HG03064 (cell line): ENCODE measurements around the gene MYLK4.
A peak's percentile ranks its signal among the peaks of the same experiment; 100 is the strongest.

ENCODE experiments used
- ATAC-seq: cut with Tn5 transposase; IDR thresholded peaks from one replicate; pipeline ENCODE4 v1.9.1; 2021; ENCODE audit warnings: low read depth; ENCODE audit not compliant: unreplicated experiment

The MYLK4 gene

GRCh38 chr6:2667617-2668016, 83.1 kb downstream of the MYLK4 start:
- ATAC-seq = no peak

GRCh38 chr6:2666906-2667575, 83.7 kb downstream of the MYLK4 start:
- no peak for ATAC-seq

DNA sequence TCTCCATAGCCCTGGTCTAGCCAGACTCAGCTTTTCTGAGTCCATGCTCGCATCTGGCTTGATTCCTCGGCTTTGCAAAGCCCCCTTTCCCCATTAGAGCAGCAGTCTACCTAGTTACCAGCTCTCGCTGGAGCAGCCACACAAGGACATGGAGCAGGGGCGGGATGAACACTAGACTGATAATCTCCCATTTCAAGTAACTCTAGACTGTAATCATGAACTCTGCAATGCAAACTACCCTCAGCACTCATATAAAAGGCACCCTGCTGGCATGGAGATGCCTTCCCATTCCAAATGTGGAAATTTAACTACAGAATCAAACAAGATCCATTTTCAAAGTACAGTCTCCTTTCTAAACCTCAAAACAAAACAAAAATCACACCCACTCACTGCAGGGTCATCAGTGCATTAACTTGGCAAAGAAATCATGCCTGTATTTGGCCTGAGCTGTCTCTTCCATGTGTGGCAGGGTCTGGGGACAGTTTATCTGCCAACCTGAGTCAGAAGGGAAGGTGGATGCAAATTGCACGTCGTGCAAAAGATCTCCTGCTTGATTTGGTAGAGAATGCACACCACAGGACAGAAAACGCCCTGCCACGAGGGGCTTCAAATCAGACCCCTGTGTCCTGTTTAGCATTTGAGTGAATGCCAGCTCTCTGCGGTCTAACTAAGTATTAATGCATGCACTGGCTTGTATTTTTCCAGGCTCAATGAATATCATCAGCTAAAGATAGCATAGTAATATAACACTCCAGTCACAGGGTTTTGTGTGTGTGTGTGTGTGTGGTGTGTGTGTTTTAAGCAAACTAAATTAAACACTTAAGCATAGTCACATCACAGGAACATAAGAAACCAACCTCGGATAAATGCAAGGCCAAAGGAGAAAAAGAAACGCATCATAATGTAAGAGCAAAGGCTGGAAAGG, 85.3 kb downstream of the MYLK4 start:
- no peak for ATAC-seq

- ATAC-seq = no peak
These were observed 87.6 kb downstream of the MYLK4 start for GRCh38 chr6:2663123-2663522.

- ATAC-seq = no peak
These were observed 89.1 kb downstream of the MYLK4 start for GRCh38 chr6:2661651-2662050.

- no peak for ATAC-seq
These were observed 90.8 kb downstream of the MYLK4 start for GRCh38 chr6:2659882-2660281.

- ATAC-seq = no peak
These were observed 91.3 kb downstream of the MYLK4 start for GRCh38 chr6:2659381-2659780.

- ATAC-seq = peak; percentile 74
These were observed 91.9 kb downstream of the MYLK4 start for GRCh38 chr6:2658788-2659187.

DNA sequence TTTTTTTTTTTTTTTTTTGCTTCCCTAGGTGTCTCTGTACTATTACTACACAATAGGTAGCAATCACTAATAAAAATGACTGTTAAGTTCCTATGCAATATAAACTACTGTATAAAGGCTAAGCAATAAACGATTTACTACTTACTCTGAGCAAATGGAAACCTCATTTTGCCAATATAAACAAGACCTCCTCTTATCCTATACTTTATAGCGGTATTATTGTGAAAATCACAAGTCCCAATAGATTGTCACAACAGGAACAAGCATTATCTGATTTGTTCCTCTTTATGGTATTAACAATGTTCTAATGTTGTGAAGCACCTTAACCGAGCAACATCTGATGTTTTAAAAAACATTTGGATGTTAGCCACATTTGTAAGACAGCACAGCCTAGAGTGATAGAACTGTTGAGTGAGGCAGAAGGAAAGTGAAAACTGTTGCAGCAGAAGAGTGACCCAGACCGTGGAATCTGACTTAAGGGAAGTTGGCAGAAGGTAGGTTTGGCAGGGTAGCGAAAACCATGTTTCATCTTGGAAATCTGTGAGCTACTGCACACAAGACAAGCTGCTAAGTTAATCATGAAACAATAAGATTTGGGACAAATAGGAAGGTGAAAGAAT, 94.2 kb downstream of the MYLK4 start:
- ATAC-seq = no peak

GRCh38 chr6:2655844-2656433, 94.8 kb downstream of the MYLK4 start:
- no peak for ATAC-seq

GRCh38 chr6:2653369-2654032, 97.2 kb downstream of the MYLK4 start:
- ATAC-seq = no peak

DNA sequence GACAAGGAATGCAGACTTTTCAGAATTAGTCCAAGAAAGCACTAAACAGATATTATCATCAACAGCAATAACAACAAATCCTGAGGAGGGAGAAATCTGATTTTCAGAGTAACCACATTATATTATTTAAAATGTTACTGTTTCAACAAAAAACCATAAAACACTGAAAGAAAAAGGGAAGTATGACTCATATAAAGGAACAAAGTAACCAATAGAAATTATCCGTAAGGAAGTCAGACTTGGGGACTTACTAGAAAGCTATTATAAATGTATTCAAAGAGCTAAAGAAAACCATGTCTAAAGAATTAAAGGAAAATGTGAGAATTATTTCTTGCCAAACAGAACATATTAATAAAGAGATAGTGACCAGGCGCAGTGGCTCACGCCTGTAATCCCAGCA, 98.1 kb downstream of the MYLK4 start:
- ATAC-seq = no peak

DNA sequence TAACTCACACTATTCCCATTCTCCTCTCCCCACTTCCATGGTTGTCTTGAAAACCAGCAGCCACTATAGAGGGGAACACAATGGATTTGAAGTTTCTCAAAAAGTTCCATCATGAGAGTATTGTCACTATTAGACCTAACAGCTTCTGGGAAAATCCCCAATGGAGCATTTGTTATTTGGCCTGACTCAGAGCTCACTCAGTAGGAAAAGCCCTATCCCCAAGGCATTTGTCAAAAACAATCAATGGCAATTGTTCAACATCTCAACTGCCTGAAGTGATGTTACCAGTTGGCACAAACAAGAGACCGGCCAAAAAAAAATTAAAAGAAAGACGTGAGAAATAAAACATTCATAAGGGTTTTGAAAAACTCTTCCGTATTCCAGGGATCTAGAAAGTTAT, 98.8 kb downstream of the MYLK4 start:
- no peak for ATAC-seq

- no peak for ATAC-seq
These were observed 99.2 kb downstream of the MYLK4 start for GRCh38 chr6:2651536-2651935.

DNA sequence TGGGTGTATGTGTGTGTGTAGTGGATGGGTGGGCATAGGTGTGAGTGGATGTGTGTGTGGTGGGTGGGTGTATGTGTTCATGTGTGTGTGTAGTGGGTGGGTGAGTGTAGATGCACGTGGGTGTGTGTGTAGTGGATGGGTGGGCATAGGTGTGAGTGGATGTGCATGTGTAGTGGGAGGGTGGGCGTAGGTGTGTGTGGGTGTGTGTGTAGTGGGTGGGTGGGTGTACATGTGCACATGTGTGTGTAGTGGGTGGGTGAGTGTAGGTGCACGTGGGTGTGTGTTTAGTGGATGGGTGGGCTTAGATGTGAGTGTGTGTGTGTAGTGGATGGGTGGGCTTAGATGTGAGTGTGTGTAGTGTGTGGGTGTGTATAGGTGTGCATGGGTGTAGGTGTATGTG, 104.4 kb downstream of the MYLK4 start:
- no peak for ATAC-seq

GRCh38 chr6:2643935-2644539, 106.7 kb downstream of the MYLK4 start:
- no peak for ATAC-seq

DNA sequence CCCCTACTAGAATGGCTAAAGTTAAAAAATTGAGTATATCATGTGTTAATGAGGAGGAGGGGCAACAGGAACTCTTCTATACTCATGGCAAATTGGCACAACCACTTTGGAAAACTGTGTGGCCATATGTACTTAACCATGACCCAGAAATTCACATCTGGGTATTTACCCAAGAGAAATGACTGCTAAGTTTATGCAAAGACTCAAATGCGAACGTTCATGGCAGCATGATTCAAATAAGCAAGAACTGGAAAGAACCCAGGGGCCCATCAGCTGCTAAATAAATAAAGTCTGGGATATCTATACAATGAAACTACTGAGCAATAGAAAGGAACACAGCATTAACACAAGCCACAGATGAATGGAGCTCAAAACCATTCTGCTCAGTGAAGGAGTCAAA, 107.6 kb downstream of the MYLK4 start:
- no peak for ATAC-seq

DNA sequence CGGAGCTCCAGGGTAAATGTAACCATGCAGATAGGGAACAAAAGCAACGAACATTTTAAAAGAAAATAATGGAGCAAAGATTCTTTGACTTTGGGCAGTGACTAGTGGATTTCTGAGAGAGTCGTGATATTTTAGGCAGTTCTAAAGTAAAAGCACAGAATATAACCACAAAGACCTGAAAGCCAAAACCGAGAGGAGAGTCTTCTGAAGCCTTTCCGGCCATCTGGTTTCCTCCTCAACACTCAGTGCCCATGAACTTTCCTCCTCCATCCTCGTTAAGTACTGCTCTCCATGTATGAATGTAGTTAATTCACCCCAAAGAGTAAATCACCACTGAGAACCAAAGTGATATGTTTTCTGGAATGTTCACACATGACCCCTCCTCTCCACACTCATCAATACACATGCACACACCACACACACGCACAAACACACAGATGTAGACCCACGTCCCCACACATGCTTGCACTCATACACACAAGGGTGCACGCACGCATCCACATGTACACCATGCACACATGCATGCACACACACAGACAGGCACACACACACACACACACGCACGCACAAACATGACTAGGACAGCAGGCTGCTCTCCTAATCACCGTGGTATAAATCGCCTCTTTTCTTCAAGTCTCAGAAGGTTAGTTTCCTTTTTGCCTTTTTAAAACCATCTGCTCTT, 109.5 kb downstream of the MYLK4 start:
- ATAC-seq = peak; percentile 73

GRCh38 chr6:2640551-2640950, 110.2 kb downstream of the MYLK4 start:
- no peak for ATAC-seq

DNA sequence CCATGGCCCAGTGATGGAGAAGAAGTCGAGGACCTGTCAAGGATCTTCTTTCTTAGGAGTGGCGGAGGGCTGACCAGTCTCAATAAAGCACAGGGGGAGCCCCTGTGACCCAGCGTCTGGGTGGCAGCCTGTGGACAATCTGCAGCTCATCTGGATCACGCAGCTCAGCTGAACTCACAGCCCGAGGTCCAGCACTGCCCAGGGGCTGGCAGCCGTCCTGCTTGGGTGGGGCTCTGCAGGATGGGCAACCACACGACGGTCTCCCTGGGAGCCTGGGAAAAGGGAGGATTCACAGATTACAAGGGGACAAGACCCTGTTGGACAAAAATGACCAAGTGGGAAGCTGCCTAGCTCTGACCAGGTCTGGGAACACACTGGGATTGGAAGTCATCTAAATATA, 110.8 kb downstream of the MYLK4 start:
- ATAC-seq = no peak
